ENCODE data around the gene CNTNAP2.

Gene CNTNAP2

GRCh38 chr7:146993764-146994163 is 877.2 kb downstream of the CNTNAP2 start:
- no peak for DNase-seq (ENCODE audit: extremely low spot score)
- TF ChIP-seq LEF1 (IDR thresholded peaks at IDR 0.05; ENCODE audit: borderline replicate concordance): no peak
- no peak for TF ChIP-seq SUZ12 (IDR thresholded peaks at IDR 0.05)
- TF ChIP-seq NFRKB (IDR thresholded peaks at IDR 0.05): no peak
- no peak for TF ChIP-seq BHLHE40 (IDR thresholded peaks at IDR 0.05; ENCODE audit: borderline replicate concordance)
- no peak for TF ChIP-seq ZNF384 (IDR thresholded peaks at IDR 0.05)
- no peak for TF ChIP-seq HDGF (IDR thresholded peaks at IDR 0.05; ENCODE audit: borderline replicate concordance)
- ChIA-PET POLR2A (no interaction called here), CTCF (no interaction called here)

GRCh38 chr7:147008530-147008929 is 891.9 kb downstream of the CNTNAP2 start:
- TF ChIP-seq SP1 (IDR thresholded peaks at IDR 0.05): no peak
- no peak for TF ChIP-seq CTBP1 (IDR thresholded peaks at IDR 0.05; ENCODE audit: borderline replicate concordance)
- no peak for TF ChIP-seq NFRKB (IDR thresholded peaks at IDR 0.05)
- TF ChIP-seq BHLHE40 (IDR thresholded peaks at IDR 0.05; ENCODE audit: borderline replicate concordance): no peak
- no peak for TF ChIP-seq FOXK2 (IDR thresholded peaks at IDR 0.05)
- TF ChIP-seq TARDBP (IDR thresholded peaks at IDR 0.05): no peak
- TF ChIP-seq ELF4 (IDR thresholded peaks at IDR 0.05): no peak
- TF ChIP-seq FOXA1 (IDR thresholded peaks at IDR 0.05): no peak
- TF ChIP-seq LEF1 (IDR thresholded peaks at IDR 0.05; ENCODE audit: borderline replicate concordance): no peak
- TF ChIP-seq ZNF384 (IDR thresholded peaks at IDR 0.05): no peak
- TF ChIP-seq, protein P1, sequence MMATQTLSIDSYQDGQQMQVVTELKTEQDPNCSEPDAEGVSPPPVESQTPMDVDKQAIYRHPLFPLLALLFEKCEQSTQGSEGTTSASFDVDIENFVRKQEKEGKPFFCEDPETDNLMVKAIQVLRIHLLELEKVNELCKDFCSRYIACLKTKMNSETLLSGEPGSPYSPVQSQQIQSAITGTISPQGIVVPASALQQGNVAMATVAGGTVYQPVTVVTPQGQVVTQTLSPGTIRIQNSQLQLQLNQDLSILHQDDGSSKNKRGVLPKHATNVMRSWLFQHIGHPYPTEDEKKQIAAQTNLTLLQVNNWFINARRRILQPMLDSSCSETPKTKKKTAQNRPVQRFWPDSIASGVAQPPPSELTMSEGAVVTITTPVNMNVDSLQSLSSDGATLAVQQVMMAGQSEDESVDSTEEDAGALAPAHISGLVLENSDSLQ (IDR thresholded peaks at IDR 0.05): no peak
- no peak for TF ChIP-seq ARNT (IDR thresholded peaks at IDR 0.05)
- no peak for TF ChIP-seq L3MBTL2 (conservative IDR thresholded peaks at IDR 0.05)
- no peak for TF ChIP-seq SUZ12 (IDR thresholded peaks at IDR 0.05)
- TF ChIP-seq HDGF (IDR thresholded peaks at IDR 0.05; ENCODE audit: borderline replicate concordance): no peak
- no peak for TF ChIP-seq FOXM1 (IDR thresholded peaks at IDR 0.05; ENCODE audit: borderline replicate concordance)
- ChIA-PET POLR2A (no interaction called here), CTCF (no interaction called here)
- no peak for DNase-seq (ENCODE audit: extremely low spot score)

GRCh38 chr7:147012666-147013065 is 896.1 kb downstream of the CNTNAP2 start:
- ChIA-PET POLR2A (no interaction called here), CTCF (no interaction called here)
- no peak for DNase-seq (ENCODE audit: extremely low spot score)
- TF ChIP-seq HDGF (IDR thresholded peaks at IDR 0.05; ENCODE audit: borderline replicate concordance) (no peak), FOXA1 (IDR thresholded peaks at IDR 0.05) (no peak), ZNF384 (IDR thresholded peaks at IDR 0.05) (no peak), SUZ12 (IDR thresholded peaks at IDR 0.05) (no peak), SP1 (IDR thresholded peaks at IDR 0.05) (no peak), NFRKB (IDR thresholded peaks at IDR 0.05) (no peak), FOXM1 (IDR thresholded peaks at IDR 0.05; ENCODE audit: borderline replicate concordance) (no peak), BHLHE40 (IDR thresholded peaks at IDR 0.05; ENCODE audit: borderline replicate concordance) (no peak), TARDBP (IDR thresholded peaks at IDR 0.05) (no peak), CTBP1 (IDR thresholded peaks at IDR 0.05; ENCODE audit: borderline replicate concordance) (no peak), ELF4 (IDR thresholded peaks at IDR 0.05) (no peak), LEF1 (IDR thresholded peaks at IDR 0.05; ENCODE audit: borderline replicate concordance) (no peak), FOXK2 (IDR thresholded peaks at IDR 0.05) (no peak), L3MBTL2 (conservative IDR thresholded peaks at IDR 0.05) (no peak), ARNT (IDR thresholded peaks at IDR 0.05) (no peak)
- TF ChIP-seq, protein P1 (IDR thresholded peaks at IDR 0.05): no peak

DNA sequence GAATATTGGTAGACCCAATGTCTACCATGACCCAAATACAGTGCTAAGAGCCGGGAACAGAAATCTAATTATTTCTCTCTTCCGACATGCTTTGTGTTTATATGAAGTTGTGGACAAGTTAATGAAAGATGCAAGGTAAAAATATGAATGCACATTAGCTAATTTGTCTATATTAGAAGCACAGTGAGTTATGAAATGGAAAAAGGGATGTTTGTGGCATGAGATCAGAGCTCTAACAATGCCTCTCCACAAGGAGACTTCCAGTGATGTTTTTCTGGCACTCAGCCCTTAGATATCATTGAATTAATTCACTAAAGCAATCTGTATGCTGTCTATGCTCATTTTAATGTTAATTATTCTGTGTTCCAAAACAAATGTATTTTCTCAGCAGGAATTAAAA is 897.2 kb downstream of the CNTNAP2 start:
- ChIA-PET POLR2A (no interaction called here), CTCF (no interaction called here)
- no peak for DNase-seq (ENCODE audit: extremely low spot score)
- TF ChIP-seq ARNT (IDR thresholded peaks at IDR 0.05): no peak
- TF ChIP-seq LEF1 (IDR thresholded peaks at IDR 0.05; ENCODE audit: borderline replicate concordance): no peak
- TF ChIP-seq L3MBTL2 (conservative IDR thresholded peaks at IDR 0.05): no peak
- TF ChIP-seq SUZ12 (IDR thresholded peaks at IDR 0.05): no peak
- TF ChIP-seq ZNF384 (IDR thresholded peaks at IDR 0.05): no peak
- no peak for TF ChIP-seq SP1 (IDR thresholded peaks at IDR 0.05)
- TF ChIP-seq TARDBP (IDR thresholded peaks at IDR 0.05): no peak

GRCh38 chr7:147014286-147014955 is 897.8 kb downstream of the CNTNAP2 start:
- no peak for DNase-seq (ENCODE audit: extremely low spot score)
- ChIA-PET POLR2A (no interaction called here), CTCF (interaction anchor here (0.5 kb wide), 1 partner anchor 357 kb away, joined by 4 read pairs; no protein-coding TSS in a partner anchor)
- no peak for TF ChIP-seq BHLHE40 (IDR thresholded peaks at IDR 0.05; ENCODE audit: borderline replicate concordance)
- TF ChIP-seq HDGF (IDR thresholded peaks at IDR 0.05; ENCODE audit: borderline replicate concordance): no peak
- TF ChIP-seq ZNF384 (IDR thresholded peaks at IDR 0.05): no peak
- no peak for TF ChIP-seq TARDBP (IDR thresholded peaks at IDR 0.05)
- no peak for TF ChIP-seq SP1 (IDR thresholded peaks at IDR 0.05)

GRCh38 chr7:147015999-147016398 is 899.4 kb downstream of the CNTNAP2 start:
- CTCF ChIA-PET: no interaction called here
- DNase-seq (ENCODE audit: extremely low spot score): no peak
- POLR2A ChIA-PET: no interaction called here
- TF ChIP-seq FOXM1 (IDR thresholded peaks at IDR 0.05; ENCODE audit: borderline replicate concordance) (no peak), NFRKB (IDR thresholded peaks at IDR 0.05) (no peak), SUZ12 (IDR thresholded peaks at IDR 0.05) (no peak), SP1 (IDR thresholded peaks at IDR 0.05) (no peak), ELF4 (IDR thresholded peaks at IDR 0.05) (no peak)

DNA sequence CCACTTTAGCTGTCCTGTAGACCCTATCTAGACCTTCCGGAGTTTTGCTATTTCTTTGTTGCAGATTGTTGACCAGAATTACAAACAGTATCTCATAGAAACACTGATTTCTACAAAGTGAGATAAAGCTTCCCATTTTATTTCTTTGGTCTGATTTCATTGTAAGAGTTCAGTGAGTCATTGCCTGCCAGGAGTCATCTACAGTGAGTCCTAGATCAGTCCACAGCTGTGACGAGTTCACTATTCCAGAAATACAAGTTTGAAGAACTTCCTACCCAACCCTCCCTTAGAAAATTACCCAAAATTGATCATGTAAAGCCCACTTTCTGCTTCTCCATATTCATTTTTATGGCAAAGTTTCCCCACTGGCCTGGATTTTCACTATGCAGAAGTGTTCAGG is 905.5 kb downstream of the CNTNAP2 start:
- ChIA-PET POLR2A (no interaction called here), CTCF (no interaction called here)
- no peak for TF ChIP-seq ZNF384 (IDR thresholded peaks at IDR 0.05)
- TF ChIP-seq, protein P1 (IDR thresholded peaks at IDR 0.05): no peak
- TF ChIP-seq ARNT (IDR thresholded peaks at IDR 0.05): no peak
- TF ChIP-seq FOXA1 (IDR thresholded peaks at IDR 0.05): no peak
- no peak for TF ChIP-seq BHLHE40 (IDR thresholded peaks at IDR 0.05; ENCODE audit: borderline replicate concordance)
- no peak for TF ChIP-seq SUZ12 (IDR thresholded peaks at IDR 0.05)
- no peak for TF ChIP-seq SP1 (IDR thresholded peaks at IDR 0.05)
- TF ChIP-seq CTBP1 (IDR thresholded peaks at IDR 0.05; ENCODE audit: borderline replicate concordance): no peak
- TF ChIP-seq TARDBP (IDR thresholded peaks at IDR 0.05): no peak
- no peak for TF ChIP-seq HDGF (IDR thresholded peaks at IDR 0.05; ENCODE audit: borderline replicate concordance)
- no peak for TF ChIP-seq NFRKB (IDR thresholded peaks at IDR 0.05)
- DNase-seq (ENCODE audit: extremely low spot score): no peak
